ENCODE measurements around the gene VCX. TPM values are rescaled to one million over a fixed set of nuclear protein-coding genes. Genes with fewer than 3 reads are reported as not detected.

Gene VCX
- total and polyA plus RNA-seq, 2 experiments from 2014 or later: not detected

DNA sequence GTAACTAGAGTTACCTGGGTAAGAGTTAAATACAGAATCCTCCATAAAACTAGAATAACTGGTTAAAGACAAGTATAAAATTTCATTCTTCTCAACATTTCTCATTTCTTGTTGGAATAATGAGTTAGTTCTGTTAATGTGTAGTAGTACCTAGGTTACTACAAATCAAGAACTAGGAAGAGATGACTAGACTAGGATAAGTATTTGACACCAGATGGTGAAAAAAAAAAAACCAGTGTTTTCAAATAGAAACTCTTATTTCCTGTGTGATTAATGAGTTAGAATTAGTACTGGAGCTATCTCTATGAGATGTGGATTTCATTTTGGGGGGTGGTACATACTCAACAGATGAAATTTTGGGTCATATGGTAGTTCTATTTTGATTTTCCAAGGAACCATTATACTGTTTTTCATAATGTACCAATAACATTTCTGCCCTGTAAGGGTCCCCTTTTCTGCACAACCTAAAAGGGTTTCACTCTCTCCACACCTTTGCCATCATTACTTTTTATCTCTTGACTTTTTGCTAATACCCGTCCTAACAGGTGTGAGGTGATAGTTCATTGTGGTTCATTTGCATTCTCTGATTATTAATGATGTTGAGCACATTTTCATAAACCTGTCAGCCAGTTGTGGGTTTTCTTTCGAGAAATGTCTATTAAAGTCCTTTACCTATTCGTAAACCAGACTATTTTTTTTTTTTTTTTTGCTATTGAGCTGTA lies 1.7 kb upstream of the VCX start:
- no peaks in the 10 kb centered on the region for H3F3A ChIP-seq (ENCODE audit: insufficient read depth)
- in situ Hi-C loops (cut with MboI): no loop called here
- H3K27ac ChIP-seq: no peak overlapping the region
- no peak overlapping the region for H3K4me2 ChIP-seq (ENCODE audit: unreplicated experiment)
- no peaks in the 10 kb centered on the region for H3K27me3 ChIP-seq (replicated peaks; ENCODE audit: insufficient read depth)
- no peaks in the 10 kb centered on the region for H3K9me3 ChIP-seq (ENCODE audit: low read depth)
- no peak for TF ChIP-seq EZH2phosphoT487 (IDR thresholded peaks at IDR 0.05; ENCODE audit: insufficient read depth, low read depth)
- TF ChIP-seq EZH2 (IDR thresholded peaks at IDR 0.05; ENCODE audit: insufficient read depth, poor library complexity, severe bottlenecking): no peak
- WGBS, 2 experiments (ENCODE audit: low coverage in 1 of 2, low lambda C conversion rate in 2 of 2, missing lambda C conversion rate in 2 of 2): 15 to 19% methylated on average over 3 of the region's 3 CpGs
- H2AFZ ChIP-seq: no peak overlapping the region
- no peaks in the 10 kb centered on the region for H4K20me1 ChIP-seq (ENCODE audit: insufficient read depth)
- no peak overlapping the region for H3K9ac ChIP-seq
- H3K9me2 ChIP-seq (ENCODE audit: insufficient read depth): no peaks in the 10 kb centered on the region
- no peak overlapping the region for H3K4me3 ChIP-seq
- H3K36me3 ChIP-seq (ENCODE audit: low read depth): no peaks in the 10 kb centered on the region
- no peaks in the 10 kb centered on the region for H3K4me1 ChIP-seq (ENCODE audit: insufficient read depth)
- no peaks in the 10 kb centered on the region for H3K79me2 ChIP-seq (ENCODE audit: insufficient read depth)
- DNase-seq: no peak

- no peak for DNase-seq
- TF ChIP-seq EZH2phosphoT487 (IDR thresholded peaks at IDR 0.05; ENCODE audit: insufficient read depth, low read depth): no peak
- no peak for TF ChIP-seq EZH2 (IDR thresholded peaks at IDR 0.05; ENCODE audit: insufficient read depth, poor library complexity, severe bottlenecking)
- H3F3A ChIP-seq (ENCODE audit: insufficient read depth): no peaks in the 10 kb centered on the region
- no peak overlapping the region for H3K9ac ChIP-seq
- no peaks in the 10 kb centered on the region for H3K4me1 ChIP-seq (ENCODE audit: insufficient read depth)
- in situ Hi-C loops (cut with MboI): no loop called here
- H3K27me3 ChIP-seq (replicated peaks; ENCODE audit: insufficient read depth): no peaks in the 10 kb centered on the region
- no peak overlapping the region for H3K4me2 ChIP-seq (ENCODE audit: unreplicated experiment)
- no peaks in the 10 kb centered on the region for H3K36me3 ChIP-seq (ENCODE audit: low read depth)
- no peaks in the 10 kb centered on the region for H3K9me2 ChIP-seq (ENCODE audit: insufficient read depth)
- no peak overlapping the region for H3K27ac ChIP-seq
- no peaks in the 10 kb centered on the region for H3K79me2 ChIP-seq (ENCODE audit: insufficient read depth)
- H4K20me1 ChIP-seq (ENCODE audit: insufficient read depth): no peaks in the 10 kb centered on the region
- H3K9me3 ChIP-seq (ENCODE audit: low read depth): no peaks in the 10 kb centered on the region
- H2AFZ ChIP-seq: no peak overlapping the region
- H3K4me3 ChIP-seq: no peak overlapping the region
- 0% methylated on average over 1 of the region's 1 CpG for WGBS, 2 experiments (ENCODE audit: low coverage in 1 of 2, low lambda C conversion rate in 2 of 2, missing lambda C conversion rate in 2 of 2)
Observed at GRCh38 chrX:7852166-7852565, 9.2 kb downstream of the VCX start.

- Histone ChIP-seq H4K20me1 (ENCODE audit: insufficient read depth) (no peaks in the 10 kb centered on the region), H3K4me3 (no peak overlapping the region), H3K4me1 (ENCODE audit: insufficient read depth) (no peaks in the 10 kb centered on the region), H3K4me2 (ENCODE audit: unreplicated experiment) (no peak overlapping the region), H3K27ac (no peak overlapping the region), H3K9ac (no peak overlapping the region), H3K9me3 (ENCODE audit: low read depth) (no peaks in the 10 kb centered on the region), H3K79me2 (ENCODE audit: insufficient read depth) (no peaks in the 10 kb centered on the region), H3F3A (ENCODE audit: insufficient read depth) (no peaks in the 10 kb centered on the region), H3K27me3 (replicated peaks; ENCODE audit: insufficient read depth) (no peaks in the 10 kb centered on the region), H3K9me2 (ENCODE audit: insufficient read depth) (no peaks in the 10 kb centered on the region), H3K36me3 (ENCODE audit: low read depth) (no peaks in the 10 kb centered on the region), H2AFZ (no peak overlapping the region)
- TF ChIP-seq EZH2 (IDR thresholded peaks at IDR 0.05; ENCODE audit: insufficient read depth, poor library complexity, severe bottlenecking) (no peak), EZH2phosphoT487 (IDR thresholded peaks at IDR 0.05; ENCODE audit: insufficient read depth, low read depth) (no peak)
- WGBS, 2 experiments (ENCODE audit: low coverage in 1 of 2, low lambda C conversion rate in 2 of 2, missing lambda C conversion rate in 2 of 2): 8 to 18% methylated on average over 4 of the region's 4 CpGs
- no peak for DNase-seq
- in situ Hi-C loops (cut with MboI): no loop called here
Observed at GRCh38 chrX:7872042-7872441, 29.1 kb downstream of the VCX start.

DNA sequence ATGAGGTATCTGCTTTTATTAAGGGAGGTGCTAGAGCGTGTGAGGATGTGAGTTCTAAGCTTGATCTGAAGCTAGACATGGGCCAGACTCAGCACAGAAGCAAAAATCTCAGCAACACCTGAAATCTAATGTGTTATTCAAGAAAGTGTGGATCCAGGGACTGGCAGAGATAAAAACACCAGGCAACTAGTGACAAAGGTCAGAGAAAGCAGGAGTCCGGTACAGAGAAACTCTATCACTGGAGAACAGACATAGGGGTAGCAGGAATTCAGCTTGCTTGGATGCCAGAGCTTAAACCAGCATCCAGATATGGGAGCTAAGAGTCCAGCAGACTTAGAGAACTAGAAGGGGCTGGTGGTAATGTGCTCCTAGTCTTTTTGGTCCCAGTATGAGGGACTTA lies 34.0 kb downstream of the VCX start:
- no peaks in the 10 kb centered on the region for H3K79me2 ChIP-seq (ENCODE audit: insufficient read depth)
- 35 to 55% methylated on average over 2 of the region's 2 CpGs for WGBS, 2 experiments (ENCODE audit: low coverage in 1 of 2, low lambda C conversion rate in 2 of 2, missing lambda C conversion rate in 2 of 2)
- no peaks in the 10 kb centered on the region for H3K9me2 ChIP-seq (ENCODE audit: insufficient read depth)
- DNase-seq: no peak
- H3K4me2 ChIP-seq (ENCODE audit: unreplicated experiment): no peak overlapping the region
- no peaks in the 10 kb centered on the region for H3F3A ChIP-seq (ENCODE audit: insufficient read depth)
- no peaks in the 10 kb centered on the region for H3K36me3 ChIP-seq (ENCODE audit: low read depth)
- no peaks in the 10 kb centered on the region for H3K27me3 ChIP-seq (replicated peaks; ENCODE audit: insufficient read depth)
- no peak overlapping the region for H2AFZ ChIP-seq
- no peak overlapping the region for H3K9ac ChIP-seq
- H3K4me3 ChIP-seq: no peak overlapping the region
- H4K20me1 ChIP-seq (ENCODE audit: insufficient read depth): no peaks in the 10 kb centered on the region
- TF ChIP-seq EZH2 (IDR thresholded peaks at IDR 0.05; ENCODE audit: insufficient read depth, poor library complexity, severe bottlenecking): no peak
- no peak for TF ChIP-seq EZH2phosphoT487 (IDR thresholded peaks at IDR 0.05; ENCODE audit: insufficient read depth, low read depth)
- in situ Hi-C loops (cut with MboI): no loop called here
- no peak overlapping the region for H3K27ac ChIP-seq
- H3K4me1 ChIP-seq (ENCODE audit: insufficient read depth): no peaks in the 10 kb centered on the region
- no peaks in the 10 kb centered on the region for H3K9me3 ChIP-seq (ENCODE audit: low read depth)

Data from GM23248 (cell line).